ENCODE measurements around the gene FOXO4. TPM values are rescaled to one million over a fixed set of nuclear protein-coding genes. Genes with fewer than 3 reads are reported as not detected.

FOXO4 gene
- total and polyA plus RNA-seq, 11 donors, result 23.2 to 48.7 (median 32.7) TPM

DNA sequence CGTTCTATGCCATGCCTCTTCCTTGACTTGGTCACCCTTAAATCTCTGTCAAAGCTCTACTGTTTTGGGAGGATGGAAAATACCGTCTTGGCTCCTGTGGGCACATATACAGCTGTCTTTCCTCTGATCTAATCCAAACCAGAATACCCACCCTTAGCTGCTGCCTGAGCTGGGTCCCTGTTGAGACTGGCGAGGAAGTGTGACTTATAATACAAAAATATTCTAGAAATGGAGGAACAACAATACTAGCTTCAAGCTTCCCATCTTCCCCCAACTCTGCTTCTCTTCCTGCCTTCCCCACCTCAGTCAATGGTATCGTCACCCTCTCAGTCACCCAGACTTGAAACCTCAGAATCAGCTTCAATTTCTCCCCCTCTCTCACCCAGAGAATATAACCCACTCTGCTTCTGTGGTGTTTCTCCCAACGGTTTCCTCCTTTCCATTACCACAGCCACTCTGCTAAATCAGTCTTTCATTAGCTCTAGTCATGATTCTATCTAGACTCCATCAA lies 16.3 kb downstream of the FOXO4 start:
- Histone ChIP-seq H3K4me3 (peak overlapping the region in 1 of 12 donors; percentile 58), H3K4me1 (peaks cover 0 to 9% (median 0%) of the 10 kb centered on the region in 12 donors), H3K9me3 (no peaks in the 10 kb centered on the region), H3K27ac (peak overlapping the region in 1 of 12 donors; percentile 79), H3K27me3 (peaks cover 0 to 4% (median 0%) of the 10 kb centered on the region in 9 donors), H3K36me3 (no peaks in the 10 kb centered on the region)
- TF ChIP-seq POLR2A (IDR thresholded peaks at IDR 0.05), result no peak
- TF ChIP-seq, protein P1, sequence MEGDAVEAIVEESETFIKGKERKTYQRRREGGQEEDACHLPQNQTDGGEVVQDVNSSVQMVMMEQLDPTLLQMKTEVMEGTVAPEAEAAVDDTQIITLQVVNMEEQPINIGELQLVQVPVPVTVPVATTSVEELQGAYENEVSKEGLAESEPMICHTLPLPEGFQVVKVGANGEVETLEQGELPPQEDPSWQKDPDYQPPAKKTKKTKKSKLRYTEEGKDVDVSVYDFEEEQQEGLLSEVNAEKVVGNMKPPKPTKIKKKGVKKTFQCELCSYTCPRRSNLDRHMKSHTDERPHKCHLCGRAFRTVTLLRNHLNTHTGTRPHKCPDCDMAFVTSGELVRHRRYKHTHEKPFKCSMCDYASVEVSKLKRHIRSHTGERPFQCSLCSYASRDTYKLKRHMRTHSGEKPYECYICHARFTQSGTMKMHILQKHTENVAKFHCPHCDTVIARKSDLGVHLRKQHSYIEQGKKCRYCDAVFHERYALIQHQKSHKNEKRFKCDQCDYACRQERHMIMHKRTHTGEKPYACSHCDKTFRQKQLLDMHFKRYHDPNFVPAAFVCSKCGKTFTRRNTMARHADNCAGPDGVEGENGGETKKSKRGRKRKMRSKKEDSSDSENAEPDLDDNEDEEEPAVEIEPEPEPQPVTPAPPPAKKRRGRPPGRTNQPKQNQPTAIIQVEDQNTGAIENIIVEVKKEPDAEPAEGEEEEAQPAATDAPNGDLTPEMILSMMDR (IDR thresholded peaks at IDR 0.05), result no peak
- 50 to 67% (median 65%) methylated on average over 5 of the region's 5 CpGs for WGBS, 4 donors
- intact Hi-C loops (cut with DNase I), result no loop called here
- DNase-seq (no peak), ATAC-seq (no peak)

DNA sequence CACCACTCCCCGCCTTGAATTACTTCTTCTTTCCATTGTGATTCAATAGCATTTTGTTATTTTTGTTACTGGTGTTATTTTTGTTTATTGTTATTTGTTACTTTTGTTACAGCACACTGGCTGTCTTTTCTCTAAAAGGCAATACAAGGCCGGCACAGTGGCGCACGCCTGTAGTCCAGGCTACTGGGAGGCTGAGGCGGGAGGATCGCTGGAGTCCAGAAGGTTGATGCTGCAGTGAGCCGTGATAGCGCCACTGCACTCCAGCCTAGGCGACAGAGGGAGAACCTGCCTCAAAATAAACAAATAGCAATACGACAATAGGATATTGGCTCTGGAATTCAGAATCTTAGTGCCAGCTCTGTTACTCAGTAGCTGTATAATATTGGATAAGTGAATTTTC lies 21.7 kb downstream of the FOXO4 start:
- H3K27ac ChIP-seq, result no peak overlapping the region
- intact Hi-C loops (cut with DNase I), result no loop called here
- no peaks in the 10 kb centered on the region for H3K27me3 ChIP-seq
- H3K4me1 ChIP-seq, result peaks cover 0 to 18% (median 5%) of the 10 kb centered on the region in 12 donors
- DNase-seq (no peak), ATAC-seq (no peak)
- no peak for TF ChIP-seq POLR2A (IDR thresholded peaks at IDR 0.05)
- TF ChIP-seq, protein P1 (IDR thresholded peaks at IDR 0.05), result no peak
- H3K36me3 ChIP-seq, result peaks cover 0 to 26% (median 18%) of the 10 kb centered on the region in 9 donors
- peaks cover 0 to 6% (median 0%) of the 10 kb centered on the region in 12 donors for H3K9me3 ChIP-seq
- peak overlapping the region in 5 of 12 donors; percentile 62 to 88 (median 69) for H3K4me3 ChIP-seq
- WGBS, 4 donors, result 85 to 91% (median 85%) methylated on average over 10 of the region's 10 CpGs

DNA sequence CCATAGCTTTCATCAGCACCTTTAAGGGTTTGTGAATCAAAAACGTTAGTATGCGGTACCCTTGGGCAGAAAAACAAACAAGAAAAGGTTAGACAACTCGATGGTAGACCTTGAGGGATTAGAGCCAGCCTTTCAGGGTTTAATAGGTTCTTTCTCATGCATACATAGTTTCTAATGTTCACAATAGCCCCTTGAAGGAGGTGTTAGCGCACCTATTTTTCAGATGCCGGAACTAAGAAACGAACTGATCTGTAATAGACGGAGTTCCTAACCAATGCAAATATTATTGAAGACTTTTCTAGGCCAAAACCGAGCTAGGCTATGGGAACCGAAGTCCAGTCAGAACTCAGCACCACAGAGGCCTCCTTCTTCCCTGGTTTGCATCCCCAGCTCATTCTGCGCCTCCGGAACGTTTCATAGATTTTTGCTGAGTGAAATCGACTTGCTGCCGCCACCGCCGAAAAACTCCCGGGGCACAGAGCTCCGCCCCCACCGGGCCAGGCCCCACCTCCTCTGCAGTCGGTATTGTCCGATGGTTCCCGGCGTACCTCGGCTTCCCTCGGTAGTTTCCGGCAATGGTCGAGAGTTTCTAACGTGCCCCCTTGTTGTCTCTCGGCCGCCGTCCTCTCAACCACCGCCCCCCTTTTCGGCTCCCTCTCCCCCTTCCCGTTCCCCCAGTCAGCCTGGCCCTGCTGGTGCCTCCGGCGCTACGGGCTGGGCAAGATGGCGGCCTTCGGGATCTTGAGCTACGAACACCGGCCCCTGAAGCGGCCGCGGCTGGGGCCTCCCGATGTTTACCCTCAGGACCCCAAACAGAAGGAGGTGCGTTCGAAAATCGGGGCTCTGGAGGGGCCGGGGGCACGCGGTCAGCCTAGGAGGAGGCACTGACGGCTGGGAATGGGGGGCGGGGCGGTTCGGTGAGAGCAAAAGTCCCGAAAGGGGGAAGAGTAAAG lies 22.7 kb downstream of the FOXO4 start, which contains the start of gene MED12:
TSS of gene MED12 (plus strand) at position 565 of the 953 bp plus-strand sequence. CDS start at position 724, 159 bp downstream.
- ATAC-seq (peak; percentile 97 to 100 (median 98)), DNase-seq (peak; percentile 85 to 89 (median 88))
- Histone ChIP-seq H3K4me1 (peaks cover 0 to 15% (median 5%) of the 10 kb centered on the region in 12 donors), H3K27ac (peak within 1 kb of the TSS; percentile 36 to 84 (median 77)), H3K27me3 (no peaks in the 10 kb centered on the region), H3K9me3 (peaks cover 0 to 6% (median 0%) of the 10 kb centered on the region in 12 donors), H3K4me3 (peak within 1 kb of the TSS; percentile 34 to 88 (median 66)), H3K36me3 (peaks cover 0 to 35% (median 27%) of the 10 kb centered on the region in 9 donors)
- intact Hi-C loops (cut with DNase I), result no loop called here
- WGBS, 4 donors, result 1 to 37% (median 17%) methylated on average over 54 to 56 of the region's 56 CpGs
- TF ChIP-seq, protein P1 (IDR thresholded peaks at IDR 0.05), result no peak
- no peak for TF ChIP-seq POLR2A (IDR thresholded peaks at IDR 0.05)
